Activated naive CD4-positive, alpha-beta T cell treated with anti-CD3 and anti-CD28 coated beads, Interleukin-2, amount 50 U/mL, for 24 hours (primary cell): ENCODE data around the gene IDH2.

Experiments
- H3K27ac Mint-ChIP-seq: one replicate; pipeline ENCODE4 v1.8.0; 2021; ENCODE audit warnings: mild to moderate bottlenecking, mixed read lengths
- H3K27me3 Mint-ChIP-seq: one replicate; pipeline ENCODE4 v1.8.0; 2021; ENCODE audit warnings: mixed read lengths
- H3K36me3 Mint-ChIP-seq: one replicate; pipeline ENCODE4 v1.8.0; 2021; ENCODE audit warnings: mixed read lengths
- H3K4me1 Mint-ChIP-seq: one replicate; pipeline ENCODE4 v1.8.0; 2021; ENCODE audit warnings: mixed read lengths
- H3K4me3 Mint-ChIP-seq: one replicate; pipeline ENCODE4 v1.8.0; 2021; ENCODE audit warnings: mild to moderate bottlenecking, mixed read lengths
- H3K9me3 Mint-ChIP-seq: one replicate; pipeline ENCODE4 v1.8.0; 2021; ENCODE audit warnings: mixed read lengths

Gene IDH2

GRCh38 chr15:90064911-90065681, 37.2 kb downstream of the IDH2 start:
- H3K4me1 Mint-ChIP-seq = peaks cover 26% of the 10 kb centered on the region
- H3K4me3 Mint-ChIP-seq = no peak overlapping the region
- no peak overlapping the region for H3K27ac Mint-ChIP-seq

GRCh38 chr15:90063770-90064247, 38.5 kb downstream of the IDH2 start:
- H3K4me3 Mint-ChIP-seq = no peak overlapping the region
- H3K9me3 Mint-ChIP-seq = no peaks in the 10 kb centered on the region
- H3K36me3 Mint-ChIP-seq = peaks cover 2% of the 10 kb centered on the region
- H3K4me1 Mint-ChIP-seq = peaks cover 39% of the 10 kb centered on the region
- no peaks in the 10 kb centered on the region for H3K27me3 Mint-ChIP-seq
- H3K27ac Mint-ChIP-seq = peak overlapping the region; percentile 70

More at GRCh38 chr15:90064911-90065681, 37.2 kb downstream of the IDH2 start:
- no peaks in the 10 kb centered on the region for H3K9me3 Mint-ChIP-seq
- H3K36me3 Mint-ChIP-seq = peaks cover 2% of the 10 kb centered on the region
- H3K27me3 Mint-ChIP-seq = no peaks in the 10 kb centered on the region

GRCh38 chr15:90062973-90063769, 39.1 kb downstream of the IDH2 start:
- Mint-ChIP-seq H3K9me3 (no peaks in the 10 kb centered on the region), H3K36me3 (peaks cover 2% of the 10 kb centered on the region), H3K27me3 (no peaks in the 10 kb centered on the region), H3K27ac (peak overlapping the region; percentile 72), H3K4me1 (peaks cover 45% of the 10 kb centered on the region), H3K4me3 (no peak overlapping the region)

GRCh38 chr15:90062462-90062932, 39.8 kb downstream of the IDH2 start:
- Mint-ChIP-seq H3K9me3 (no peaks in the 10 kb centered on the region), H3K4me1 (peaks cover 46% of the 10 kb centered on the region), H3K4me3 (no peak overlapping the region), H3K27me3 (no peaks in the 10 kb centered on the region), H3K36me3 (peaks cover 2% of the 10 kb centered on the region), H3K27ac (peak overlapping the region; percentile 79)

- H3K27ac Mint-ChIP-seq = peak overlapping the region; percentile 79
- H3K4me1 Mint-ChIP-seq = peaks cover 46% of the 10 kb centered on the region
Observed at GRCh38 chr15:90062023-90062442, 40.2 kb downstream of the IDH2 start.

GRCh38 chr15:90060797-90061196, 41.5 kb downstream of the IDH2 start:
- Mint-ChIP-seq H3K36me3 (no peaks in the 10 kb centered on the region), H3K27ac (peak overlapping the region; percentile 23), H3K9me3 (no peaks in the 10 kb centered on the region), H3K27me3 (no peaks in the 10 kb centered on the region), H3K4me3 (no peak overlapping the region), H3K4me1 (peaks cover 46% of the 10 kb centered on the region)

More at GRCh38 chr15:90062023-90062442, 40.2 kb downstream of the IDH2 start:
- no peaks in the 10 kb centered on the region for H3K27me3 Mint-ChIP-seq
- no peaks in the 10 kb centered on the region for H3K9me3 Mint-ChIP-seq
- no peak overlapping the region for H3K4me3 Mint-ChIP-seq
- peaks cover 2% of the 10 kb centered on the region for H3K36me3 Mint-ChIP-seq

GRCh38 chr15:90059208-90059985, 42.9 kb downstream of the IDH2 start:
- Mint-ChIP-seq H3K36me3 (no peaks in the 10 kb centered on the region), H3K27me3 (no peaks in the 10 kb centered on the region), H3K4me3 (peak overlapping the region; percentile 68), H3K4me1 (peaks cover 53% of the 10 kb centered on the region), H3K9me3 (no peaks in the 10 kb centered on the region), H3K27ac (peak overlapping the region; percentile 92)

GRCh38 chr15:90058775-90059174, 43.5 kb downstream of the IDH2 start:
- peak overlapping the region; percentile 68 for H3K4me3 Mint-ChIP-seq
- H3K27me3 Mint-ChIP-seq = no peaks in the 10 kb centered on the region
- H3K9me3 Mint-ChIP-seq = no peaks in the 10 kb centered on the region
- H3K36me3 Mint-ChIP-seq = peaks cover 2% of the 10 kb centered on the region
- H3K27ac Mint-ChIP-seq = peak overlapping the region; percentile 74
- peaks cover 56% of the 10 kb centered on the region for H3K4me1 Mint-ChIP-seq

GRCh38 chr15:90058308-90058707, 44.0 kb downstream of the IDH2 start:
- Mint-ChIP-seq H3K36me3 (peaks cover 2% of the 10 kb centered on the region), H3K9me3 (no peaks in the 10 kb centered on the region), H3K27me3 (no peaks in the 10 kb centered on the region), H3K4me1 (peaks cover 54% of the 10 kb centered on the region), H3K4me3 (no peak overlapping the region), H3K27ac (no peak overlapping the region)

- H3K27me3 Mint-ChIP-seq = no peaks in the 10 kb centered on the region
- peaks cover 2% of the 10 kb centered on the region for H3K36me3 Mint-ChIP-seq
- peaks cover 49% of the 10 kb centered on the region for H3K4me1 Mint-ChIP-seq
- no peaks in the 10 kb centered on the region for H3K9me3 Mint-ChIP-seq
- no peak overlapping the region for H3K27ac Mint-ChIP-seq
- H3K4me3 Mint-ChIP-seq = no peak overlapping the region
Observed at GRCh38 chr15:90056529-90056928, 45.7 kb downstream of the IDH2 start.

- no peaks in the 10 kb centered on the region for H3K27me3 Mint-ChIP-seq
- H3K4me3 Mint-ChIP-seq = no peak overlapping the region
- H3K36me3 Mint-ChIP-seq = peaks cover 2% of the 10 kb centered on the region
- H3K4me1 Mint-ChIP-seq = peaks cover 46% of the 10 kb centered on the region
- H3K27ac Mint-ChIP-seq = peak overlapping the region; percentile 53
- H3K9me3 Mint-ChIP-seq = no peaks in the 10 kb centered on the region
Observed at GRCh38 chr15:90055182-90055581, 47.1 kb downstream of the IDH2 start.

- Mint-ChIP-seq H3K4me3 (no peak overlapping the region), H3K27ac (no peak overlapping the region), H3K36me3 (peaks cover 2% of the 10 kb centered on the region), H3K27me3 (no peaks in the 10 kb centered on the region), H3K4me1 (peaks cover 41% of the 10 kb centered on the region), H3K9me3 (no peaks in the 10 kb centered on the region)
Observed at GRCh38 chr15:90054618-90055097, 47.6 kb downstream of the IDH2 start.

GRCh38 chr15:90053685-90054466, 48.4 kb downstream of the IDH2 start:
- no peak overlapping the region for H3K4me3 Mint-ChIP-seq
- peaks cover 33% of the 10 kb centered on the region for H3K4me1 Mint-ChIP-seq
- peak overlapping the region; percentile 59 for H3K27ac Mint-ChIP-seq
- no peaks in the 10 kb centered on the region for H3K9me3 Mint-ChIP-seq
- H3K27me3 Mint-ChIP-seq = no peaks in the 10 kb centered on the region
- peaks cover 2% of the 10 kb centered on the region for H3K36me3 Mint-ChIP-seq

- no peak overlapping the region for H3K4me3 Mint-ChIP-seq
- no peak overlapping the region for H3K27ac Mint-ChIP-seq
- H3K36me3 Mint-ChIP-seq = peaks cover 2% of the 10 kb centered on the region
- H3K4me1 Mint-ChIP-seq = peaks cover 25% of the 10 kb centered on the region
- H3K27me3 Mint-ChIP-seq = no peaks in the 10 kb centered on the region
- no peaks in the 10 kb centered on the region for H3K9me3 Mint-ChIP-seq
Observed at GRCh38 chr15:90051874-90052273, 50.4 kb downstream of the IDH2 start.
